SK-N-MC (cell line): ENCODE measurements around the gene METTL24.

ENCODE experiments used
- EZH2 ChIP-seq: fragments of 200-600 bp; sonication (generic); IDR thresholded peaks from one replicate; pipeline ENCODE4 v1.6.1; 2017; ENCODE audit warnings: antibody characterized with exemption
- FOXP2 ChIP-seq: optimal IDR thresholded peaks from 2 replicates; pipeline ENCODE3; 2011; ENCODE audit warnings: mild to moderate bottlenecking, moderate library complexity; ENCODE audit not compliant: insufficient read depth; ENCODE audit errors: extremely low read length, control extremely low read depth
- POLR2AphosphoS5 ChIP-seq: IDR thresholded peaks from 2 replicates; pipeline ENCODE4 v1.6.1; 2012; ENCODE audit warnings: mild to moderate bottlenecking, low read depth, low read length, borderline replicate concordance

- TF ChIP-seq EZH2 (no peak), POLR2AphosphoS5 (no peak), FOXP2 (no peak)
These were observed 35.3 kb downstream of the METTL24 start for GRCh38 chr6:110322874-110323242.
